GM12891 (cell line): ENCODE data around the gene ERMARD.

Source experiments
- POLR2A ChIP-seq: IDR thresholded peaks from 2 replicates; pipeline ENCODE4 v1.6.1; 2011; ENCODE audit warnings: low read depth, low read length, control low read depth
- POLR2AphosphoS5 ChIP-seq: IDR thresholded peaks from 2 replicates; pipeline ENCODE4 v1.6.1; 2011; ENCODE audit warnings: low read depth, low read length, control low read depth
- POU2F2 ChIP-seq: IDR thresholded peaks from 2 replicates; pipeline ENCODE4 v1.6.1; 2011; ENCODE audit warnings: low read depth, mild to moderate bottlenecking, control low read depth, low read length, moderate library complexity
- SPI1 ChIP-seq: IDR thresholded peaks from 2 replicates; pipeline ENCODE4 v1.6.1; 2011; ENCODE audit warnings: low read depth, low read length, control low read depth
- TAF1 ChIP-seq: IDR thresholded peaks from 2 replicates; pipeline ENCODE4 v1.6.1; 2011; ENCODE audit warnings: low read depth, low read length, control low read depth

- TF ChIP-seq TAF1 (no peak), POLR2A (no peak), POLR2AphosphoS5 (no peak), SPI1 (no peak), POU2F2 (no peak)
Observed at GRCh38 chr6:169746556-169746955, 4.9 kb upstream of the ERMARD start.
